ENCODE data around the gene CYB561. TPM values are rescaled to one million over a fixed set of nuclear protein-coding genes. Genes with fewer than 3 reads are reported as not detected.

The CYB561 gene
- total RNA-seq, 2 donors from 2014 or later: 50.8 to 69.9 TPM

DNA sequence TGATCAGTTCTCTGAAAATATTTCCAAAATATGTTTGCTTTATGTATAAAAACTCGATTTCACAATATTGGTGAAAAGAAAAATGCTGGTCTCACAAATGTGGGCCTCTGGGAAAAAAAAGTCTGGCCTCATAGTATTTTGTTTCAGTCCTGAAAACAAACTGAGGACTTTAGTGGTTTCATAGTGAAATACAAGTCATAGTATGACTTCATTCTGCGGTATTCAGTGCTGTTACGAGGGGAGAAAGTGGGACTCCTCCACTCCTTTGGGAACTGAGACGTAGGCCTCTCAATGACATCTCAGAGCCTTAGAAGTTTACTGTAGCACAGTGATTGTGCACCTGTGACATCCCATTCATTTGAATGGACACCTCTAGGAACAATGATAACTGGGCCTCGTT lies 56.0 kb downstream of the CYB561 start:
- H3K36me3 Mint-ChIP-seq (ENCODE audit: low read depth): peaks cover 12% of the 10 kb centered on the region
- peaks cover 9% of the 10 kb centered on the region for H3K4me1 Mint-ChIP-seq
- no peak overlapping the region for H3K27ac Mint-ChIP-seq
- no peak for ATAC-seq
- H3K9me3 ChIP-seq (ENCODE audit: control insufficient read depth, low read length, poor library complexity, severe bottlenecking): no peaks in the 10 kb centered on the region
- DNase-seq: no peak
- no peaks in the 10 kb centered on the region for H3K27me3 Mint-ChIP-seq
- no peak overlapping the region for H3K4me3 Mint-ChIP-seq

- Mint-ChIP-seq H3K27ac (no peak overlapping the region), H3K4me3 (no peak overlapping the region)
These were observed 58.3 kb downstream of the CYB561 start for GRCh38 chr17:63387656-63388340.

DNA sequence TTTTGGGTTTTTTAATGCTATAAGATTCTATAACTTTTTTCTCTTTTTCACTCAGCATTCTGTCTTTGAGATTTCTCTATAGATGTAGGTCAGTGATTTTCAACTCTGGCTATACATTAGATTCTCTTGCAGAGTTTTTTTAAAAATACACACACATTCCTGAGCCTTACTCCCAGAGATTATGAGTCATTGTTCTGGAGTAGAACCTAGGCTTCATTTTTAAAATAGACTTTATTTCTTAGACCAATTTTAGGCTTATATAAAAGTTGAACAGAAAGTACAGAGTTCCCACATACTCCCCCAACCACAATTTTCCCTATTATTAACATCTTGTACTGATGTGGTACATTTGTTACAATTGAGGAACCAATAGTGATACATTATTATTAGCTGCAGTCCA lies 63.3 kb downstream of the CYB561 start:
- Mint-ChIP-seq H3K27ac (peak overlapping the region; percentile 21), H3K36me3 (ENCODE audit: low read depth) (peaks cover 8% of the 10 kb centered on the region), H3K4me3 (no peak overlapping the region), H3K27me3 (no peaks in the 10 kb centered on the region), H3K4me1 (peaks cover 9% of the 10 kb centered on the region)
- DNase-seq (no peak), ATAC-seq (no peak)
- H3K9me3 ChIP-seq (ENCODE audit: control insufficient read depth, low read length, poor library complexity, severe bottlenecking): no peaks in the 10 kb centered on the region

More at GRCh38 chr17:63387656-63388340, 58.3 kb downstream of the CYB561 start:
- H3K27me3 Mint-ChIP-seq: no peaks in the 10 kb centered on the region
- DNase-seq: no peak
- H3K9me3 ChIP-seq (ENCODE audit: control insufficient read depth, low read length, poor library complexity, severe bottlenecking): no peaks in the 10 kb centered on the region
- peaks cover 11% of the 10 kb centered on the region for H3K4me1 Mint-ChIP-seq
- H3K36me3 Mint-ChIP-seq (ENCODE audit: low read depth): peaks cover 12% of the 10 kb centered on the region
- ATAC-seq: no peak

Other genes starting within 250 kb of the CYB561 start
- 10 to 100 TPM; 11.6 to 21.5 TPM for gene ACE, start 30.8 kb upstream of the CYB561 start, total RNA-seq
- gene KCNH6, start 77.1 kb upstream of the CYB561 start, total RNA-seq: not detected
- gene DCAF7, start 104.2 kb upstream of the CYB561 start, total RNA-seq: 10 to 100 TPM; 36.4 to 39.0 TPM
- 10 to 100 TPM; 11.0 to 11.8 TPM for gene TACO1, start 154.6 kb upstream of the CYB561 start, total RNA-seq
- 10 to 100 TPM; 74.1 to 85.0 TPM for gene MAP3K3, start 176.1 kb upstream of the CYB561 start, total RNA-seq